Stimulated activated CD8-positive, alpha-beta memory T cell treated with anti-CD3 and anti-CD28 coated beads, Interleukin-15, amount 100 ng/mL, for 1 hour (primary cell): ENCODE measurements around the gene RIPOR3.
"Not testable (repeated sequence)": the region's sequence is repeated elsewhere in the genome, so short reads cannot be mapped to it uniquely, and the experiment has no call there.

Experiments
- DNase-seq: peaks from one replicate; pipeline ENCODE4 v3.0.0-alpha.2; 2020; ENCODE audit warnings: low read depth

RIPOR3 gene

DNA sequence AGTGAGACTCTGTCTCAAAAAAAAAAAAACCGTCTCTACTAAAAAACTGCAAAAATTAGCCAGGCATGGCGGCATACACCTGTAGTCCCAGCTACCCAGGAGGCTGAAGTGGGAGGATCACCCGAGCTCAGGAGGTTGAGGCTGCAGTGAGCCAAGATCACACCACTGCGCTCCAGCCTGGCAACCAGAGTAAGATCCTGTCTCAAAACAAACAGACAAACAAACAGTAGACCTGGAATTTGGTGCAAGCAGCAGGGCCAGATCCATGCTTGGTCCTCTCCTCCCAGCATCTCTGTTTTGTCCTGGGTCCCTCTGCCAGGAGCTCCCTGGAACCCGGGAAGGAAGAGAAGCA, 11.6 kb downstream of the RIPOR3 start:
- DNase-seq, result no peak

DNA sequence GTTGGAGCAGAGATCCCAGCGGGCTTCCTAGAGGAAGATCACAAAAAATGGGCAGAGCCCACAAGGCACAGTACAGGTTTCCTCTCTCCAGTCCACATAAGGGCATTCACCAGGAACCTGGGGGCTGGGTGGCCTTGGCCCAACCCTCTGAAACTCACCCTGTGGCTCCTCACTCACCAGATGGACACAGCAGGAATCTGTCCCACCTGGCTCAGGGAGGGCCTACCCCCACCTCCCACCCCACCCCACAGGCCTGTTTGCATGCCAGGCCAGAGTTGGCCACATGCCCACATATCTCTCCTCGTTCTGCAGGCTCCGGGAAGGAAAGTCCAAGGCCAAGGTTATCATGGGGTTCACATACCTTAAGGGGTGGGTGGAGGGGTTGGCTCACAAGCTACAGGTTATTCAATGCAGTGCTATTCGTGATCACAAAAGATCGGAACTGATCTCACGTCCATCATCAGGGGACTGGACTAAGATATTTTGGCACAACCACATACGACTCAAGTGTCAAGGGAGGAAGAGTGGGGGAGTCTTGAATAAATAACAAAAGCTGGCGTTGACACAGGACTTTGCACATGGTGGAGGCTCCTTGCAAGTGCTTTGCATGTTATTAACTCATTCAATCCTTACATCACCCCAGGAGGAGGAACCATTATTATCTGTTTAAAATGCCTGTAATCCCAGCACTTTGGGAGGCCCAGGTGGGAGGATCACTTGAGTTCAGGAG, 13.0 kb downstream of the RIPOR3 start:
- no peak for DNase-seq

DNA sequence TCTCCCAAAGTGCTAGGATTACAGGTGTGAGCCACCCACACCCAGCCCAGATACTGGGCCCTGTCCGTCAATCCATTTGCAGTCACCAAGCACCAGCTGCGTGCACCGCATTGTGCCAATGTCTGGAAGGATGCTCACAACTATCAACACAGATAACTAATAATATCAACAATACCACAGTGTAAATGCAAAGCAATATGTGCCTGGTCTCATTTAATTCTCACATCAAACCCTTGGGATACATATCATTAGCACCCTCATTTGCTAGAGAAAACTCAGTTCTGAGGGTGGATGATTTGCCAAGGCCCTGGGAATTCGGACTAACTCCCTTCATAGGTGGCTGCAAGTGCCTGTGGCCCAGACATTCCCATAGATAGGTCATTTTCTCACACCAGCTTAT, 14.5 kb downstream of the RIPOR3 start:
- DNase-seq, result no peak

DNA sequence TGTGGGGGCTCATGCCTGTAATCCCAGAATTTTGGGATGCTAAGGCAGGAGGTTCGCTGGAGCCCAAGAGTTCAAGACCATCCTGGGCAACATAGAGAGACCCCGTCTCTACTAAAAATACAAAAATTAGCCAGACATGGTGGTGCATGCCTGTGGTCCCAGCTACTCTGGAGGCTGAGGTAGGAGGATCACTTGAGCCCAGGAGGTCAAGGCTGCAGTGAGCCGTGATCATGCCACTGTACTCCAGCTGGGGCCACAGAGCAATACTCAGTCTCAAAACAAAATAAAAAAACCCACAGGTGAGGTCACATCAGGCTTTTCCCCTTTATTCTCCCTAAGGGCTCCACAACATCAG, 15.0 kb downstream of the RIPOR3 start:
- not testable (repeated sequence) for DNase-seq

DNA sequence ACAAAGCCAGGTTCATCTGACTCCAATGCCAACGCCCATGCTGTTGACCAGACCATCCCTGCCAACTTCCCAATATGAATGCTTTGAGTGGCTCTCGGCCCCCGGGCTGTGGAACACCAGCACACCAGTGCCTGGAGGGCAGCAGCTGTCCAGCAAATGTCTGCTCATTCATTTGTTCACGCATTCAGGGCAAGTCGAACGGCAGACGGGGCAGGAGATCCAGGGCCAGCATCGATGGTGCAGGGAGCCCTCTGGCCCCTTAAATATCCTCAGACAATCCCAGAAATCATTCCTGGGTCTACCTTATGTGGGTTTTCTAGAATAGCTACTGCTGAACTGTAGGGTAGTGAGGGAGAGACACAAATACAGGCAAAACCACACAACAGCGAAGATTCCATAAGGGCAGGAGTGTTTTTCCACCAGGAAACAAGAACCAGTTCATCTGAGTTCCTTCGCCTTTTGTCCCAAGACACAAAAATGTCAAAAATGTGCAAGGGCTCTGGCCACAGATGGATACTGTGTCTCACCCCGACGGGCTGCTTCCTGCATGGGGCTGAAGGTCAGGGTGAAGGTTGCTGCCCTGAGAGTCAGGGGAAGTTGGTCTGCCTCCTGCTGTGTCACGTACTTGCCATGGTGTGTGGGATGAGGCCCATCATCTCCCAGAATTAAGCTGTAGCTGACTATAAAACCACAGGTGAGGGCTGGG, 15.5 kb downstream of the RIPOR3 start:
- DNase-seq, result no peak

DNA sequence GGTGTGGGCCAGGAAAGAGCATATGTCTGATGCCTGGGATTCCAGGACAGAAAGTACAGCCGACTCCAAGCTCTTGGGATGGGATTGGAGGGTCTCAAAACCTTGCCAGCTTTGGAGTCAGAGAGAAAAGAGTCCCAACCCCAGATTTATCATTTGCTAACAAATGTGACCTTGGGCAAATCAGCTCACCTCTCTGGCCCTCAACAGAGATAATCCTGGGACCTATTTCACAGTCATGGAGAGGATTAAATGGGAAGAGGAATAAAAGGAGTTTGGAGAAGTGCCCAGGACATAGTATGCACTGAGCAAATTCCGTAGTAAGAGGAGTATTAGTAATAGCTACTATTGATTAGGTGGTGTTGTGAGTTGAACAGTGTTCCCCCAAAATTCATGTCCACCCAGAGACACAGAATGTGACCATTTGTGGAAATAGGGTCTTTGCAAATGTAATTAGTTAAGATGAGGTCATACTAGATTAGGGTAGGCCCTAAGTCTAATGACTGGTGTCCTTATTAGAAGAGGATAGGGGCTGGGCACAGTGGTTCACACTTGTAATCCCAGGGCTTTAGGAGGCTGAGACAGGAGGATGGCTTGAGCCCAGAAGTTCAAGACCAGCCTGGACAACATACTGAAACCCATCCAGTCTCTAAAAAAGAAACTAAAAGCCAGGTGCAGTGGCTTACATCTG, 17.1 kb downstream of the RIPOR3 start:
- DNase-seq, result no peak

DNA sequence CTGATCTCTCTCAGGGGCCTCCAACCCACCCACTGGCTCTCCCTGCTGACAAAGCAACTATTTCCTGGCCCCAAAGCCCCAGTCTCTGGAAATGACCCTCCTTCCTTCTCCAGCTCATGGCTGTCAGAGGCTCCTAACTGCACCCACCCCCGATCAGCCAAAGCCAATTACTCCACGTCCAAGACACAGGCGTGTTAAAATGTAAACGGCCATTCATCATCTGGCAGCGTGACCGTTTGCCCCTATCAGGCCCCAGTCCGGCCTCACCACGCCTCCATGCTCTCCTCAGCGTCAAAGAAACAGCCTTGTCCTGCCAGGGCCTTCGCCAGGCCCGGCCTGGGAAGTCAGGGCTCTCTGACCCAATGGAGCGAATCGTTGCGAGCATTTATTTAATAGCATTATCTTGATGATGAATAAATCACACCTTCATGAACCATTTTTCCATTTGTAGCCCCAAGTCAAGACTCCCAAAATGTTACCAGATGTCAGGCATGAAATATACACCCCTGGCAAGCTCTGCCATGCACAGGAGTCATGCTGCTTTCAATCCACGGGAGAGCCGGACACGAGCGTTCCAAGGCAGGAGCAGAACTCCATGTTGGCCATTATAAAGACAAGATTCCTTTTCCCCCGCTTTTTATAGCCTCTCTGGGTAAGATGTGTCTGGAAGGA, 17.7 kb downstream of the RIPOR3 start:
- DNase-seq, result no peak

DNA sequence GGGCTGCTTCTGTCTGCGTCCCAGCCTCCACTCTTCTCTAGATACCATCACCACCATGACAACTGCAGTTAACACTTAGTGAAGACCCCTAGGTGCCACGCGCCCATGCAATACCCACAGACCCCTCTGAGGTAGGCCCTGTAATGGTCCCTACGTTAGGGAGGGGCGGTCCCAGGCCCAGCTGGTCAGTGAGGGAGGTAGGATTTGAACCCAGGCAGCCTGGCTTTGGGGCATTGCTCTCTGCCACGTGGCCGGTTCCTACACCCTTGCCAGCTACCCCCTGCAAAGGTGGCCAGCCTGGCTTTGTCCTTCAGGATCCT, 18.2 kb downstream of the RIPOR3 start:
- no peak for DNase-seq

DNA sequence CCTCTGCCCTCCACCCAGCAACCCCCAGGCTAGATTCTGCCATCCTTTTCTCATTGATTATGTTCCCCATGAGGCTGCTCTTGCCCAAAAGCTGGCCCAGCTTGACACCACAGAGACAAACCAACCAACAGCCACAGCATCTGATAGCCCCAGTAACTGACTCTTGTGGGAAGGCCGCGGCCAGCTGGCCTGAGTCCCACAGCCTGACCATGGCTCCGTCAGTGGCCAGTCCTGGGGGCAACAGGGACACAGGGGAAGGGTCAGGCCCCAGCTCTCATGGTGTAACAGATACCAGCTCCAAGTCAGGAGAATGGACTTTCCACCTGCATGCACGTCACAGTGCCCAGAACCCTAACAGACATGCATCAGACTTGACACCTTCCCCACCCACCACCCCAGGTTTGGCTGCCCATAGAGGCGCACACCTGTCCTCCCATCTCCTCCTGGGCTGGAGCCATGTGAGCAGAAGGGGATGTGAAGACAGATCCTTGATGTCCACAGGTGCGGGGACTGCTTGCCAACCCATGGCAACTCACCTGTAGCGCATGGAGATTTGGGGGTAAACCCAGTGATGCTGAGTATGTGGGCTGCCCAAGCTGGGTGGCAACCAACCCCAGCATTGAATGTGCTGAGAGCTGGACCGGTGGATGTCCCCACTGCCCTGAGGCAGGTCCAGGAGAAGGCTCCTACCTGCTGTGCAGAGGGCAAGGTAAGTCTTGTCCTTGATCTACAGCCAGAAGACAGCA, 18.8 kb downstream of the RIPOR3 start:
- no peak for DNase-seq

DNA sequence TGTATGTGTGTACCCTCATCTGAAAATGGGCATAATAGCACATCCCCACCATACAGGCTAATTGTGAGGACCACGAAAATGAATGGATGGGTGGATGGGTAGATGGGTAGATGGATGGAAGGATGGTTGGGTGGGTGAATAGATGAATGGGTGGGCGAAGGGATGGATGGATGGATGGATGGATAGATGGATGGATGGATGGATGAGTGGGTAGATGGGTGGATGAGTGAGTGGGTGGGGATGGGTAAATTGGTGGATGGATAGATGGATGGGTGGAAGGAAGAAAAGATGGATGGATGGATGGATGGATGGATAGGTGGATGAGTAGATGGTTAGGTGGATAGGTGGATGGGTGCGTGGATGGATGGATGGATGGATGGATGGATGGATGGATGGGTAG, 19.7 kb downstream of the RIPOR3 start:
- no peak for DNase-seq

DNA sequence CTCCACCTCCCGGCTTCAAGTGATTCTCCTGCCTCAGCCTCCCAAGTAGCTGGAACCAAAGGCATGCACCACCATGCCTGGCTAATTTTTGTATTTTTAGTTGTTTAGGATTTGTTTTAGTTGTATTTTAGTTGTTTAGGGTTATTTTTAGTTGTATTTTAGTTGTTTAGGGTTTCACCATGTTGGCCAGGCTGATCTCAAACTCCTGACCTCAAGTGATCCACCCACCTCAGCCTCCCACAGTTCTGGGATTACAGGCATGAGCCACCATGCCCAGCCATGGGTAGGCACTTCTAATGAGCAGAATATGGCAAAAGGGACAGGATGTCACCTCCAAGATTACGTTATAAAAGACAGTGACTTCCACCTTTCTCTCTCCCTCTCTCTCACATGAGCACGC, 20.3 kb downstream of the RIPOR3 start:
- not testable (repeated sequence) for DNase-seq

DNA sequence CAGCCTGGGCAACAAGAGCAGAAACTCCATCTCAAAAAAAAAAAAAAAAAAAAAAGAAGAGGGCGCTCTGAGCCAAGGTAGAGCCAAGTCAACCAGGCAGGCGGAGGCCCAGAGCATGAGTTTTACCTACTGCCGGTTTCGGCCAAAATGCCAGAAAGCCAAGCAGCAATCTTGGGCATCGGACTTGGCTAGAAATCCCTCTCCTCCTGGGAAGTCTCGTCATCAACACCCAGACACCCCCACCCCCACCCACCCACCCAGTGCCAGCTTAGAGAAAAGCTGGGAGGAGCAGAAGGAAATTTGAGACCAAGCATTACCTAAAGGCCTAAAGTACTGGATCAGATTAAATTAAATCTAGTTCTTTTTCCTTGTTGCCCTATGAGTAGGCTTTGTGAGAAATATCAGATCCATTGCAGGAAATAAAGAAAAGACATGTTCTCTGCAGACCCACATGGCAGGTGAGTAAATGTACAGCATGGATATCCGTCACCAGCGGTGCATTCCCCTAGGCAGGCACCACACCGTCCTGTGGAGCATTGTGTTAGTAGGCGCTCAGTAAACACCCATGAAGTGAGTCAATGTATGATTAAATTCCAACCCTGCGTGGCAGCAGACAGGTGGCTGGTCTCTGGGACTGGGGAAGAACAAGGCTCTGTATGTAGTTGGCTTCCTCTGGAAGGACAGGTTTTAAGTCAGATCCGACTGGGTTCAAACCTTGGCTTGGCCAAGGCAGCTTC, 21.0 kb downstream of the RIPOR3 start:
- no peak for DNase-seq

DNA sequence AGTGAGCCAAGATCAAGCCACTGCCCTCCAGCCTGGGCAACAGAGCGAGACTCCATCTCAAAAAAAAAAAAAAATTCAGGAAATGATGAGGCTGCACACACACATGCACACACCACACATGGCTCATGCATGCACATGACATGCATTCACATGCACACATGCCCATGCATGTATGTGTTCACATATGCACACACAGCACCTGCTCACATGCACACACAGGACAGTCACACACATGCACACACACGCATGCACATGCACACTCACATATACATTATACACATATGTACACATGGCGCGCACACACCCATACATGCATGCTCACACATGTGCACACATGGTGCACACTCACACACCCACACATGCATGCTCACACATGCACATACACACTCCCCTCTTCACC, 22.5 kb downstream of the RIPOR3 start:
- DNase-seq, result no peak

DNA sequence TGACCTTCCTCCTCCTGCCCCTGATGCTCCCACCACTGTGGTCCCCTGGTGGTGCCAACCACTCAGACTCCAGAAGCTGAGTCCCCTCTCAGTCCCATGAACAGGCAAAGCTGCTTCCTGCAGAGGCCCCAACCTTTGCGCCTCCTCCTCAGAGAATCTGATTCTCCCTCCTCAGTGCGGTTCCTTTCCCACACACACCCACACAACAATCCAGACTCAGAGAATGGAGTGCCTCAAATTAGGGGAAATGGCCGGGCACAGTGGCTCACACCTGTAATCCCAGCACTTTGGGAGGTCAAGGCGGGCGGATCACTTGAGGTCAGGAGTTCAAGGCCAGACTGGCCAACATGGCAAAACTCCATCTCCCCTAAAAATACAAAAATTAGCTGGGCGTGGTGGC, 23.0 kb downstream of the RIPOR3 start:
- DNase-seq, result no peak

DNA sequence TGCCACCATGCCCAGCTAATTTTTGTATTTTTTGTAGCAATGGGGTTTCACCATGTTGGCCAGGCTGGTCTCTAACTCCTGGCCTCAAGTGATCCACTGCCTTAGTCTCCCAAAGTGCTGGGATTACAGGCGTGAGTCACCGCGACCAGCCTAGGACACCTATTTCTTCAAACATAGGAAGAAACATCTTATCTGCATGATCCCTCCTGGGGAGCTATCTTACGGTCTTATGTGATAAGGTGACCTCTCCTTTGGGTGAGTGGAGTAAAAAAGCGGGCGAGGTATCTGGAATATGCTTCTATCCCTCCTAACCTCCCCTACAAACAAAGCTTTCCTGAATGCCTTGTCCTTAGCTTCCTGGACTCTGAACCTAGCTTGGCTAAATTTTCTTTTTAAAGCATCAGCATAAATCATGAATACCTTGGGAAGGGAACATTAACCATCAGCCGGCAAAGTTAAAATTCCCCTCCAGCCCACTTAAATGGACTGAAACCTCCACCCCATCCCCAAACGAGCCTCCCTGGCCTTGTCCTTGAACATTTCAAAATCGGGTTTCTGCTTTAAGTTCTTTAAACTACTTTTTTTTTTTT, 24.5 kb downstream of the RIPOR3 start:
- DNase-seq, result no peak

DNA sequence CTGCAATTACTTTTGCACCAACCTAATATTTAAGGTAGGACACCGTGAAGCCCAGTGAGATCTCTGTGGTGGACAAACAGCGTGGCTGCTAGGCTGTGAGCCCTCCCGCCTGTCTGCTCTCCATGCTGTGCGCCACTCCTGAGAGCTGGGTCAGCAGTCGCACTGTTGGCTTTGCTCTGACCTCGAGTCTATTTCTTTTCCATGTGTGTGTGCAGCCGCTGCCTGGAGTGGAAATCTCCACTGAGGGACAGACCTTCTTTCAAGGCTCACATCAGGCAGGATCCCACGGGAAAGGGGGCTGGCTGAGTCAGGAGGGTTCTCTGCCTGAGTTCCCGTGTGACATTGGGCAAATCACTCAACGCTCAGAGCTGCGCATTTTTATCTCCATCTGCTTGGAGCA, 27.1 kb downstream of the RIPOR3 start:
- DNase-seq, result no peak

DNA sequence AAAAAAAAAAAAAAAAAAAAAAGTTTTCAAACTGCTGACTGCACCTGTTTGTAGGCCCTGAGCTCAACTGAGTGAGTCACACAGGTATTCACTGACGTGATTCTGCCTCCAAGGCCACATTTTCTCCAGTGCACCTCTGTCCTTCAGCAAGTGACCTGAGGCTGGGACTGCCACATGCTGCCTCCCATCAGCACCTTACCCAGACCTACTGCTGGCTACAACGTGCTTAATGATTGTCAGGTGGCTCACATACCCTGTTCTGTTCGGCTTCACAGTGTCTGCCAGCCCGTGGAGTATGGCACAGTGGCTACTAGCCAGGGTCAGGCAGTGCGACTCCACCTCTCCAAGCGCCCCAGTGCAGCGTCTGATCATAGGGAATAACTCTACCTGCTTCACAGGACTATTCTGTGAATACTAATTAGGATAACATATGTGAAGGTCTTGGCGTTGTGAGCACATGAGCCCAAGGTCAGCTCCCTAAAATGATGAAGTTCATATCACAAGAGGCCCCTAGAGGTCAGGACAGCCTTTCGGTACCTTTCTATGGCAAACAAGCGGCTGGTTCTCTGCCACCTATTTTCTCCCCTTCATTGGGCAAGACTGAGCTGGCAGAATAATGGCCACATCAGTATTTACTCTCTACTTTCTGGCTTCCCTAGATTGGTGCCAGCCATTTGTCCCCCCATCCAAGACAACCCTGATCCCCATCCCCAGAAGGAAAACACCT, 28.1 kb downstream of the RIPOR3 start:
- no peak for DNase-seq

DNA sequence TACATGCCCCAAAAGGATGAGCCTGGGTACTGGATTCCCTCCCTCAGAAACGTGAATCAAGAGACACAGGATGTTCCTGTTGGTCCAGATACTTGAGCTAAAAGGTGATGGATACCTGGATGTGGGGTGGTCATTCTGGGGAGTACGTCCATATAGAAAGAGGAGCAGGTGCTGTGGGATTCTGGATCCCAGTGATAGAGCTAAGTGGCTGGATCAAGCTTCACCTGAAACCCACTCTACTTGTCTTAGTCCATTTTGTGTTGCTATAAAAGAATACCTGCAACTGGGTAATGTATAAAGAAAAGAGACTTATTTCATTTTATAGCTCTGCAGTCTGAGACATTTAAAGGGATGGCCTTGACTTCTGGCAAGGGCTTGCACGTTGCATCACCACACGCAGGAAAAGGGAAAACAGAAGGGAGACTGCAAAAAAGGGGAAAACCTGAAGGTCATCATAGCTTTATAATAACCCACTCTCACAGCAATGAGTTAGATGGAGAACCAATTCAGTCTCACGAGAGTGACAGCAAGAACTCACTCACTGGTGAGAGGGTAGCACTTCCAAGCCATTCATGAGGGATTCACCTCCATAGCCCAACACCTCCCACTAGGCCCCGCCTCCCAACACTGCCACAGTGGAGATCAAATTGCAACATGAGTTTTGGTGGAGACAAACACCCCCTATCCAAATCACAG, 31.2 kb downstream of the RIPOR3 start:
- DNase-seq, result no peak

DNA sequence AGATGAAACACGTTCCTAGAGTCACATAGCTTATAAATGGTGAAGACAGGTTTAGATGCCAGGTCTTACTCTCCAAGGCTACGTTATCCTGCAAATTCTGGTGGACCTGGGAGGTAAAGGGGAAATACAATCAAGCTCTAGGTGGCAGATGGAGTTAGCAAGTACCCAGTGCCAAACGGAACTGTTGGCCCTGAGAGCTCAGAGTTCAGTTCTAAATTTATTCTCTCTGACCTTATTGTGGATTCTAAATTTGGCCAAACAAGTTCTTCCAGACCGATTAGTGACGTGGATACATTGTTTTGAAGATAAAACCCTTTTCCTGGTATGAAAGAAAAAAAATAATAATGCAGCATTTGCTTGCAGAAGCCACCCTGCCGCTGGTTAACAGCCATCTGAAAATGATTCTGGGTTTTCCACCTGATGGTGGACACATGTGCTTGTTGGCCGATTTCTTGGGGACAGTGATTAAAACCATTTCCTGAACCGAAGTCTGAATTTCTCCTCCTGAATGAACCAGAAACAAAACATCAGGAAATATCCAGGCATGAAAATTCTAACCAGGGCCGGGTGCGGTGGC, 32.5 kb downstream of the RIPOR3 start:
- DNase-seq, result no peak
